GM12801 (cell line): ENCODE results near the gene HGS.

Source experiments
- TF ChIP-seq, protein P1 (sequence below): IDR thresholded peaks from one replicate; pipeline ENCODE4 v1.5.1; 2011; ENCODE audit warnings: control low read depth; ENCODE audit not compliant: insufficient read length; ENCODE audit errors: extremely low read depth

HGS gene

DNA sequence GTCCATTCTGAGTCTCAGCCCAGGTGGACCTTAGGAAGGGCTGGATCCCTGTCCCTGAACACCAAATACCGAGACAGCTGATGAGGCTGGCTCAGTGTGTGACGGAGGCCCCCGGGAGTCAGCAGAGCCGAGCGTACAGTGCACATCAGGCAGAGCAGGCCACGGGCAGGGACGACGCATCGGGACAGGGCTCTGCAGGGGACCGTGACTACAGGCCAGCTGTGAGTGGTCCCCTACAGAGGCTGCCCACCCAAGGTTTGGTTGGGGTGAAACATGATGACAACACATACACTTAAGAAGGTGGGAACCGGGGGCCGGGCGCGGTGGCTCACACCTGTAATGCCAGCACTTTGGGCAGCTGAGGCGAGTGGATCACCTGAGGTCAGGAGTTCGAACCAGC, 10.9 kb upstream of the HGS start:
- TF ChIP-seq, protein P1, sequence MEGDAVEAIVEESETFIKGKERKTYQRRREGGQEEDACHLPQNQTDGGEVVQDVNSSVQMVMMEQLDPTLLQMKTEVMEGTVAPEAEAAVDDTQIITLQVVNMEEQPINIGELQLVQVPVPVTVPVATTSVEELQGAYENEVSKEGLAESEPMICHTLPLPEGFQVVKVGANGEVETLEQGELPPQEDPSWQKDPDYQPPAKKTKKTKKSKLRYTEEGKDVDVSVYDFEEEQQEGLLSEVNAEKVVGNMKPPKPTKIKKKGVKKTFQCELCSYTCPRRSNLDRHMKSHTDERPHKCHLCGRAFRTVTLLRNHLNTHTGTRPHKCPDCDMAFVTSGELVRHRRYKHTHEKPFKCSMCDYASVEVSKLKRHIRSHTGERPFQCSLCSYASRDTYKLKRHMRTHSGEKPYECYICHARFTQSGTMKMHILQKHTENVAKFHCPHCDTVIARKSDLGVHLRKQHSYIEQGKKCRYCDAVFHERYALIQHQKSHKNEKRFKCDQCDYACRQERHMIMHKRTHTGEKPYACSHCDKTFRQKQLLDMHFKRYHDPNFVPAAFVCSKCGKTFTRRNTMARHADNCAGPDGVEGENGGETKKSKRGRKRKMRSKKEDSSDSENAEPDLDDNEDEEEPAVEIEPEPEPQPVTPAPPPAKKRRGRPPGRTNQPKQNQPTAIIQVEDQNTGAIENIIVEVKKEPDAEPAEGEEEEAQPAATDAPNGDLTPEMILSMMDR, result no peak

DNA sequence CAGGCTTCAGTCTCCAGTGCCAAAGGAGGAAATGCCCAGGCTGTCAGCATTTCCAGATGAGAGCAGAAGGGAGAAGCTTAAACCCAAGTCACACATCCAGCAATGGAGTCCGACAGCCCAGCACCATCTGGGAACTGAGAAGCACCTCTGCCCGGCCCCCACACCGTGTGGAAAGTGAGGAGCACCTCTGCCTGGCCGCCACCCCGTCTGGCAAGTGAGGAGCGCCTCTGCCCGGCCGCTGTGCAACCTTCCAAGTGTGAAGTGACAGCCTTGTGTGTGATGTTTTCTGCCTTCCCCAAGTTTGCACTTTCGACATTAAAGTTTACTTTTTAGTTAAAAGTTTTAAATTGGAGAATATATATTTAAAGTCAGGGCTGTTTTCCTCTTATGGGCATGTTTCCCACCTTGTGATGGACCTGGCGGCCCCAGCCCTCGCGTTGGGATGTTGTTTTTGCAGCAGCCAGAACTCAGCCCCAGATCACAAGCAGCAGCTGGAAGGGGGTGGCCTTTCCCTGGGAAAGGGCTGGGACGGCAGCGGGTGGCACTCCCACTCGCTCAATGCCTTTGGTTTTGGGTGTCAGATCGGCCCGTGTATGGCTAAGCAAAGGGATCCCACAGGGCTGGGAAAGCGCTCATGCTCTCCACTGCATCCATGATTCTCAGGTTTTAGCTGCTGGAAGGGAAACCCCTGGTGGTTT, 10.1 kb upstream of the HGS start:
- TF ChIP-seq, protein P1, result no peak

GRCh38 chr17:81676906-81677305, 6.9 kb upstream of the HGS start:
- TF ChIP-seq, protein P1, result no peak

GRCh38 chr17:81680150-81680549, 3.7 kb upstream of the HGS start:
- TF ChIP-seq, protein P1, result no peak

- TF ChIP-seq, protein P1, result no peak
Measured at GRCh38 chr17:81681672-81682071, 2.1 kb upstream of the HGS start.

DNA sequence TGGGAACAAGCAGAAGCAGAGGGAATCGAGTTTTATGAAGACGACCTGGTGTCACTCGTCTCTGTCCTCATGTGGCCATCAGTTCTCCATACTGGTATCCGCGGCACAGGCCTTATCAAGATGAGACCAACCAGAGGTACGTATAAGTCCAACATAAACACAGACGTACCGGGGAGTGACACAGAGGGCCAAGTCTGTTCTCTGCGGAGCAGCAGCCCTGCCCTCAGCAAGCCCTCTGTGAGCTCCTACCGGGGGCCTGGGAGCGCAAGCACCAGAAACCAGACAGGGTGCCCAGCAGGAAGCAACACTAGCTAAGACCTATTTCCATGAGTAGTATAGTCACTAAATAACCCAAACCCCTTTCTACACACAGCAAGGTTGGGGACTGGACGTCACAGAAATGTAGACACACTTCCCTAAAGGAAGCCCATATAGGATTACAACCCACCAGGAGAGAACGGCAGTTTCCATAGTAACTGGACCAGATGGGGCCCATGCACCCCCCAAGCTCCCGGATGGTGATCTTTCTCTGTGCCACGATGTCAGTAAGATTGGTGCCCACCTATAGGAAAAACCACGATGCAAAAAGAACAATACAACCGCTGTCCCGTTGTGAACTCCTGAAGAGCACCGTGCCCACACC, 1.1 kb upstream of the HGS start:
- TF ChIP-seq, protein P1, result no peak

DNA sequence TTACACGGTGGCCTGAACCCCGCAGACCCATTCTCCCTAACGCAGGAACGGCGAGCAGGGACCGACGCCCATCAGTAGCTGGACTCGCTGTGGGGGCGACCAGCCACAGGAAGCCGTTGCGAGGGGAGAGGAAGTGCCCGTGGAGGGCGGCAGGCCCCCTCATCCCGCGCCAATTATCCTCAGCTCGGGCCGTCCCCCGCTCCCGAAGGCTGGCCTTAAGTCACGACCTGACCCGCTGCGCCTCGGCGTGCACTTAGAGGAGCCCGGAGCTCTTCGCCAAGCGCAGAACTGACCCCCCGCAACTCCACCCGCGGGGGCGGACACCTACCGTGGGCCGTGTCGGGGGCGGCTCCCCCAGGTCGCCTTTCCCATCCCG, 615 bp upstream of the HGS start:
- TF ChIP-seq, protein P1, result no peak
